BJ (cell line): ENCODE data around the gene MEIS2. TPM values are rescaled to one million over a fixed set of nuclear protein-coding genes. Genes with fewer than 3 reads are reported as not detected.

Experiments
- CTCF ChIA-PET: fragments of 350-600 bp; formaldehyde crosslinking; extraction: SDS; loops from one replicate; lab custom pipeline; 2021; ENCODE audit warnings: antibody characterized with exemption, inconsistent platforms; lab: Yijun Ruan, JAX
- POLR2A ChIA-PET: fragments of 300-600 bp; sonication (Branson Sonifier 250); formaldehyde crosslinking; extraction: SDS; loops from one replicate; lab custom pipeline; 2021; ENCODE audit warnings: antibody characterized with exemption; lab: Charles Lee
- DNase-seq: peaks from one replicate; pipeline ENCODE4 v3.0.0-alpha.2; 2011; ENCODE audit warnings: low read depth
- H3K27me3 ChIP-seq: 2 replicates; pipeline ENCODE4 v1.6.0; 2011; ENCODE audit warnings: low read length; ENCODE audit not compliant: control insufficient read depth, insufficient read depth
- H3K36me3 ChIP-seq: 2 replicates; pipeline ENCODE4 v1.5.1; 2011; ENCODE audit warnings: low read length; ENCODE audit not compliant: control insufficient read depth, insufficient read depth
- H3K4me3 ChIP-seq: 2 replicates; pipeline ENCODE4 v1.5.1; 2011; ENCODE audit warnings: low read depth, mild to moderate bottlenecking, control low read depth, low read length
- polyA plus RNA-seq: library from polyadenylated mRNA; depleted of rRNA; stranded (reverse); fragments of >200 nt; gene quantifications from 2 replicates; pipeline ENCODE4 v1.2.3, GENCODE V29; 2011
- TF ChIP-seq, protein P1 (sequence below): IDR thresholded peaks from 2 replicates; pipeline ENCODE4 v1.5.1; 2011; ENCODE audit warnings: low read depth, mild to moderate bottlenecking, control low read depth, inconsistent platforms, low read length, moderate library complexity; ENCODE audit not compliant: insufficient read depth

MEIS2 gene
- polyA plus RNA-seq, 1 experiment = 54.1 TPM

DNA sequence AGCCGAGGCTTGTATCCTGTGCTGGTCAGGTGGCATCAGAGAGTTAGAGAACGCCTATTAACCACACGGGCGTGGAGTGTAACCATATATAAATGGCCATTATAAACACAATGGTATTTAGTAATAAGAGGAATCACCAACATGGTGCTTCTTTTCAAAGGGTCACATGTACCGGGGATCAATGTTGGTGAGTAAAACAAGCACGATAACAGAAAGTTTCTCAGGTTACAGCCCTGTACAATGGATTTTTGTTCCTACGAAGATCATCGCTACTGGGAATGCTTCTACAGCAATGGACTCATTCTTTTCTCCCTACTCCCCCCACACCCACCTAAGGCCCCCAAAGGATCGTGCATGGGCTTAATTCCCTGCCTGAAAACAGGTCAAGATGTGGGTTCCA lies 42.5 kb downstream of the MEIS2 start:
- Histone ChIP-seq H3K27me3 (no peaks in the 10 kb centered on the region), H3K36me3 (peaks cover 6% of the 10 kb centered on the region), H3K4me3 (no peak overlapping the region)
- TF ChIP-seq, protein P1, sequence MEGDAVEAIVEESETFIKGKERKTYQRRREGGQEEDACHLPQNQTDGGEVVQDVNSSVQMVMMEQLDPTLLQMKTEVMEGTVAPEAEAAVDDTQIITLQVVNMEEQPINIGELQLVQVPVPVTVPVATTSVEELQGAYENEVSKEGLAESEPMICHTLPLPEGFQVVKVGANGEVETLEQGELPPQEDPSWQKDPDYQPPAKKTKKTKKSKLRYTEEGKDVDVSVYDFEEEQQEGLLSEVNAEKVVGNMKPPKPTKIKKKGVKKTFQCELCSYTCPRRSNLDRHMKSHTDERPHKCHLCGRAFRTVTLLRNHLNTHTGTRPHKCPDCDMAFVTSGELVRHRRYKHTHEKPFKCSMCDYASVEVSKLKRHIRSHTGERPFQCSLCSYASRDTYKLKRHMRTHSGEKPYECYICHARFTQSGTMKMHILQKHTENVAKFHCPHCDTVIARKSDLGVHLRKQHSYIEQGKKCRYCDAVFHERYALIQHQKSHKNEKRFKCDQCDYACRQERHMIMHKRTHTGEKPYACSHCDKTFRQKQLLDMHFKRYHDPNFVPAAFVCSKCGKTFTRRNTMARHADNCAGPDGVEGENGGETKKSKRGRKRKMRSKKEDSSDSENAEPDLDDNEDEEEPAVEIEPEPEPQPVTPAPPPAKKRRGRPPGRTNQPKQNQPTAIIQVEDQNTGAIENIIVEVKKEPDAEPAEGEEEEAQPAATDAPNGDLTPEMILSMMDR = no peak
- POLR2A ChIA-PET = no interaction called here
- no peak for DNase-seq
- CTCF ChIA-PET = no interaction called here

DNA sequence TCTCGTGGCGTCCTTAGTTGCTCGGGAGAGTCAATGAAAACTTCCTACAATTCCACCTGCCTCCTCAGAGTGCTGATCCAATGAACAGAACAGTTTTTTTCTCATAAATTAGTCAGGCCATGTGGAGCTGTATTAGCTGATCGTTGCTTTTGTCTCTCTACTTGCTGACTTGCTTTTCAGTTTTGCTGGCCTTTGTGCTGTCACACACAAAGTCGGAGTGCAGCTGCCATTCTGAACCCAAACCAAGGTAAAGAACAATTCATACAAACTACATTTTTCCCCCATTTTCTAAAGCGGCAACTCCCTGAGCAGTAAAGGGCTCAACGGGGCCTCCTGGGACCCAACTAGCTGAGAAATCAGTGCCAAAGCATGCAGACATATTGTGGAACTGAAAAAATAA lies 43.1 kb downstream of the MEIS2 start:
- Histone ChIP-seq H3K27me3 (no peaks in the 10 kb centered on the region), H3K4me3 (no peak overlapping the region), H3K36me3 (peaks cover 6% of the 10 kb centered on the region)
- TF ChIP-seq, protein P1 = no peak
- ChIA-PET CTCF (no interaction called here), POLR2A (no interaction called here)
- DNase-seq = no peak

DNA sequence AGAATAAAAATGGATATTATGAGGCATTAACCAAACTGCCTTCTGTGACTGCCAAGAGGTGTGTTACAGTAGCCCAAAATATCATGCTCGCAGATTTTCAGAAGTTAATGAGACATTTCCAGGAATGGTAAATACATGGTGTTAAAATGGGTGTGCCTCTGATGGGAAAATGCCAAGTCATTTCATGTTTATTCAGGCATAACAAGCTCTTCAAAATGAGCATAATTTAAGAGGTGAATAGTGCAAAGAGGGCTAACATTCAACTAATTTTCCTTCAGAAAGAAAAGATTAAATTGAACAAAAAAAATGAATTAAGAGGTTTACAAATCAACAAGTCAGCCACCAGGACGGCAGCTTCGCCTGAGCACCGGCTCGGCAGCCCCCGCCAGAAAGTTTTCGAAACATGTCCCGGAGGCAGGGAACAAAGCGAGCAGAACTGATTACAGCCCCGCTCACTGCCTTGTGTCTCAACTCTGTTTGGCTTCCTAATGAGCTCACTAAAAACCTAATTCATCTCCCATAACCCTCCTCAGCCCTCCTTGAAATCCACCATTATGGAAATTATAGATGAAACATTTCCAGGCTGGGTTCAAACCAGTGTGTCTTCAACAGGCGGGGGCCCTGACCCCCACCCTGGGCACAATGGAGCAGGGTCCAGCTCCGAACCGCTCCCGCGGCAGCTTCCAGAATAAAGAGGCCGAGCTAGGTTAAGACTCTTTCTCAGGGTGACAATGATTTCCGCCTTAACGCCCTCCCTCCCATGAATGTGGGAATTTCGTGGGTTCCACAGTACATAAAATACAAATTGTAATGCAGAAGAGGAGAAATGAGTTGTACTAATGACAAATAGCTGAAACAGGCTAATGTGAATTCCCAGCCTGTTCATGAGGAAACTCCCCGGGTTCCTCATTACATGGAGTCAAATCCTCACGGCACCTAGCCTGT lies 43.9 kb downstream of the MEIS2 start:
- Histone ChIP-seq H3K4me3 (no peak overlapping the region), H3K36me3 (peaks cover 4% of the 10 kb centered on the region; the same call in 1 of the 2 replicates), H3K27me3 (no peaks in the 10 kb centered on the region)
- CTCF ChIA-PET = no interaction called here
- TF ChIP-seq, protein P1 = no peak
- no peak for DNase-seq
- POLR2A ChIA-PET = no interaction called here

DNA sequence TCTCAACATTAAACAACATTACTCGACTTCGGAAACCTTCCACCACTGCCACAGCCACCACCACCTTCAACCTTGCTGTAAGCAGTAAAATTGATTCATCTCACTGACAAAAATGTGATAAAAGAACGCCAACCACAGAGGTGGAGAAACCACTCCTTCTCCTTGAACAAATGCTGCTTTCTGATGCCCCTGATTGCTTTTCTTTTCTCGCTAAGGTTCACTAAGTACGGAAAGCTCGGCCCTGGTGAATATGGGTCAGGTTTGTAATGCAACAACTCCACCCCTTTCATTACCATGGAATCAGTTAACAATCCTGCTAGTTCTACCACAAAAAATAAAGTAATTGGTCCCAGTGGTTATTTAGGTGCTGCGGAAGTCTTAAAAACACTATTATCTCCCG lies 44.9 kb downstream of the MEIS2 start:
- Histone ChIP-seq H3K36me3 (peaks cover 4% of the 10 kb centered on the region; the same call in 1 of the 2 replicates), H3K4me3 (no peak overlapping the region), H3K27me3 (no peaks in the 10 kb centered on the region)
- DNase-seq = no peak
- TF ChIP-seq, protein P1 = no peak
- CTCF ChIA-PET = no interaction called here
- POLR2A ChIA-PET = no interaction called here

DNA sequence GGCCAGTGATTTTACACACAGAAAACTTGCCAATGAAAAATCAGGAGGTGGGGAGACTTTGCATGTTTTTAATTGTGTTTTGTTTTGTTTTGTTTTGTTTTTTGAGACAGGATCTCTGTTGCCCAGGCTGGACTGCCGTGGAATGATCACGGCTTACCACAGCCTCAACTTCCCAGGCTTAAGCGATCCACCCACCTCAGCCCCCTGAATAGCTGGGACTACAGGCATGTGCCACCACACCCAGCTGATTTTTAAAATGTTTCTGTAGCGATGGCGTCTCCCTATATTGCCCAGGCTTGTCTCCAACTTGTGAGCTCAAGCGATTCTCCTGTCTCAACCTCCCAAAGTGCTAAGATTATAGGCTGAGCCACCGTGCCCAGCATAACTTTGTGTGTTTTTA lies 46.0 kb downstream of the MEIS2 start:
- H3K4me3 ChIP-seq = no peak overlapping the region
- POLR2A ChIA-PET = no interaction called here
- peaks cover 3% of the 10 kb centered on the region; the same call in 1 of the 2 replicates for H3K36me3 ChIP-seq
- CTCF ChIA-PET = interaction anchor here (0.6 kb wide), 2 partner anchors 15 to 59 kb away, joined by 3 read pairs; no protein-coding TSS in a partner anchor
- no peaks in the 10 kb centered on the region for H3K27me3 ChIP-seq
- TF ChIP-seq, protein P1 = no peak
- no peak for DNase-seq
